DMS153 treated with DMSO at 0.1 percent for 48 hours (cell line): ENCODE measurements around the gene PHLDB2.

Experiments
- DNase-seq: peaks from one replicate; lab custom pipeline; 2025; ENCODE audit not compliant: unreplicated experiment; lab: John Stamatoyannopoulos, UW

The PHLDB2 gene

DNA sequence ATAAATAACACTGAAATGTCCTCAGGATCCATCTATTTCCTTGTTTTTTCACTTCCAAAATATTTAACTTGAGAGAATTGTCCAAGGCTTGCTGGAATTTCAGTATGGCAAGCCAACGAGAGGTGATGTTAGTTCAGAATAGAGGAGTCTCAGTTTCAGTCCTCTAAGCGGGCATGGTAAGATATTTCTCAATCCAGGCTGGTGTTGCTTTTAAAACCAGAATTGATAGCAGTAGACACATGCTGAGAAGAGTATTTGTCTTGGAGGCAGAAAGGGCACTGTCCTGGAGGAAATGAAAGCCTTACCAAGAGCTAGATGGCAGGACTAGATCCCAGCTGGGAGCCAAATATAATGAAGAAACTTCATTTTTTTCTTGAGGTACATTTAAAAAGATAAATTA, 23.1 kb downstream of the PHLDB2 start:
- DNase-seq, result no peak

DNA sequence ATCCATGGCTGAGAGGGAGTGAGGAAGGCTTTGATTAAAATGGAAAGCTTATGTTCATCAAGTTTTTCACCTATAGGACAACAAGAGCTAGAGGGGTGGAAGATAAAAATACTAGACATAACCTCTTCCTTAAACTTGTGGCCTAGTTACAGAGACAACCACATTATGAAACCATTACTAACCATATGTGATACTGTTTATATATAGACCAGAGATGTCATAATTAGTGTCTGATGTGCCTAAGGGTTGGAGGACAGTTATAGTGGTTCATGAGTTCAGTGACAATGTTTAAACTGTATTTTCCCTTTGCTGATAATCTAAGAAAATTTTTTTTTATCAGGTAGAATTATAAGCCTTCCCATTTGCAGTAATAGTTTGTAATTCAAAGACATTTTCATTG, 23.7 kb downstream of the PHLDB2 start:
- DNase-seq, result no peak

DNA sequence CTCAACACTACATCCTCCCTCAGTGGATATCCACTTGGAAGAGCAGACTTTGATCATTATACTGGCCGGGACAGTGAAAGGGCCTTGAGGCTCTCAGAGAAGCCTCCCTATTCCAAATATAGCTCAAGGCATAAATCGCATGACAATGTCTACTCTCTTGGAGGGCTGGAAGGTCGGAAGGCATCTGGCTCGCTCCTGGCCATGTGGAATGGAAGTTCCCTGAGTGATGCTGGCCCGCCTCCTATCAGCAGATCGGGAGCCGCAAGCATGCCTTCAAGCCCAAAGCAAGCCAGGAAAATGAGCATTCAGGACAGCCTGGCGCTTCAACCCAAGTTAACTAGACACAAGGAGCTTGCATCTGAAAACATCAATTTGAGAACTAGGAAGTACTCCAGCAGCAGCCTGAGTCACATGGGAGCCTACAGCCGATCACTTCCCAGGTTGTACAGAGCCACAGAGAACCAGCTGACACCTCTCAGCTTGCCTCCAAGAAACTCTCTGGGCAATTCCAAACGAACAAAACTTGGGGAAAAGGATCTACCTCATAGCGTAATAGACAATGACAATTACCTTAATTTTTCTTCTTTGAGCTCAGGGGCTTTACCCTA, 25.4 kb downstream of the PHLDB2 start:
- DNase-seq, result no peak

DNA sequence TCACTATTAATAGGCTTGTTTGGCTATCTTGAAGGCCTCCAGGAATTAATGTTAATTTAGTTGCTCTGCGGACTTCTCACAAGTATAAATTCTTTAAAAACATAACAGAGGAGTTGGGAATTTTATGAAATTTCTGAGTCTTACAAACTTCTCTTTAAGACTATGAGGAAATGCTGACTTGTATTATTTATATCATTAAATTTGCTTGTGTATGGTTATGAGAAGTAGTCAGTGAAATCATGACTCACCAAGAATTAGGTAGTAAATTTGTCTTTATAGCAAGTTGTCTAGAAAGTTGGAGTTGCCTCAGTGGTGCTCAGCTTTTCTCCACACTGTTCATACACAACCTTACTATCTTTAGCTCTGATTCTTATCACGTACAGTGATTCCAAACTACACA, 26.5 kb downstream of the PHLDB2 start:
- DNase-seq, result no peak

DNA sequence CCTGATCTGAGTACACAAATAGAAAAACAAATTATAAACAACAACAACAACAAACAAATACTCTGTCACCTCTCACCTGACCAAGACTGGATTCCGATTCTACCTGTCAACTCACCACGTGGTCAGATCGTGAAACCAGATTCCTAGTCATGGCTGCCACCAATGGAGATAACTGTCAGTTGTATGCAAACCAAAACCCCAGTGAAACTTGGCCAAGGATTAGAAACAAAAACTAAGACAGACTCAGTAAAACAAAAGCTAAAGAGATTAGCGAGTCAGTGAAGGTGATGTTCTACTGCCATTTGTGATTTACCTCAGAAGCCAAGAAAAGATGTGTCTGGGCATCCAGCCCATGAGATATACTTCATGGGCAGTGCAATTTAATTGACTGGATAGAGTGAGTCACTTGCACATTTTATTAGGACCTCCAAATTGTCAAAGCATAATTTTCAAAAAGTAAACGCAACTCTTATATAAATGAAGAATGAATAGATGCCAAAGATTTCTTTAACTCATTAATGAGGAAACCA, 31.1 kb downstream of the PHLDB2 start:
- no peak for DNase-seq

DNA sequence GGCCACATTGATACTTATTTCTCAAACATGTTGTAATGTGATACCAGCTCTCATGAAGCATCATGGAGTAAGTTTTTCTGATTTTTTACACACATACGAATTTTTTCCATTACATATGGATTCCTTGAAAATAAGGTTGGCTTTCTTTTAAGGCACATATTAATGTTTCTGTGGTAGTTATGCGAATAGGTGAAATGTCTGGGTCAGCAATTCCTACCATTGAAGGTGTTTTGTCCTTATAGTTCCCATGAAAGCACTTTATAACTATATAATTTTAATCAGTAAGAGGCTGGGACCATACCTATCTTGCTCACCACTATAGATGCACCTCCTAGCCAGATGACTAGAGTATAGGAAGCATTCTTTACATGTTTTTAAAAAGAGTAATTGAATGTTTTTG, 33.0 kb downstream of the PHLDB2 start:
- no peak for DNase-seq

DNA sequence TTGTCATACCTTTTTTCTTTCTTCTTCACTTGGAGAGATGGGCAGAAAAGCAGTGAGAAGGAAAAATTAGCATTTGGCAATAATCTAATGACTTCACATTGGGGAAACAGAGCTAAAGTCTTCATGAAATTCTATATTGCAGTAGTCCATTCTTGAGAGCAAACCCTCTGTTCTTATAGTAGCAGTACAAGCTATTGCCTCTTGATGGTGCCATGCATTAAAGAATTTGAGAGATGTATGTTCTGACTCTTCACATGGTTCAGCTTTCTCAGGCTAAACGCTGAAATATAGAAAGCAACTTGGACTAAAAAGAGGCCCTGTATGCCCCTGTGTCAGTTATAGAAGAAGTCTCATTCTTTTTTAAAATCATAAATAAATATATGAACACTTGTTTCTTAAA, 36.0 kb downstream of the PHLDB2 start:
- DNase-seq, result peak; percentile 28

DNA sequence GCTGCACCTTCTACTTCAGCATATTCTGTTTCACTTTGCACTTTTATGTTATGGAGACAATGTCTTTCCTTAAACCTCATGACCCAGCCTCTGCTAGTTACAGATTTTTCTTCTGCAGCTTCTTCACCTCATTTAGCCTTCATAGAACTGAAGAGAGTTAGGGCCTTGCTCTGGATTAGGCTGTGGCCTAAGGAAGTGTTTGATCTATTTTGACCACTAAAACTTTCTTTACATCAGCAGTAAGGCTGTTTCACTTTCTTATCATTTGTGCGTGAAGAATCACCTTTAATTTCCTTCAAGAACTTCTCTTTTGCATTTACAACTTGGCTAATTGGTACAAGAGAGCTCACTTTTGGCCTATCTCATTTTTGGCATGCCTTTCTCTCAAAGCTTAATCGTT, 40.9 kb downstream of the PHLDB2 start:
- no peak for DNase-seq

DNA sequence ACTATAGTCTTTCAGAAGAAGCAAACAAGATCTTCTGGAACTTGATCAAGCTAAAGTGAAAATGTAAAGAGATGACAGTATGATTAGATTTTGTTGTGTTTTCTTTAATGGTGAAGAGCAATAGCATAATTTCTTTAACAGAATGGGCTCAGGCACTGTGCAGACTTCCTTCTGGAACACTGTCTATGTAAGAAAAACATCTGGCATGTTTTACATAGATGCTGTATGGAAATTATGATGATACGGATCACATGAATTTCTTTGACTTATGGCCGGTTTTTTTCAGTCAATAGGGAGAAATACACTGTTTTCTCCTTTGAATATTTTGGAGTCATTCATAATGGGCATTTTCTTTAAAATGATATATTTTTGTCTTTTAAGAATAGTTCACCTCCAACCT, 42.6 kb downstream of the PHLDB2 start:
- no peak for DNase-seq

DNA sequence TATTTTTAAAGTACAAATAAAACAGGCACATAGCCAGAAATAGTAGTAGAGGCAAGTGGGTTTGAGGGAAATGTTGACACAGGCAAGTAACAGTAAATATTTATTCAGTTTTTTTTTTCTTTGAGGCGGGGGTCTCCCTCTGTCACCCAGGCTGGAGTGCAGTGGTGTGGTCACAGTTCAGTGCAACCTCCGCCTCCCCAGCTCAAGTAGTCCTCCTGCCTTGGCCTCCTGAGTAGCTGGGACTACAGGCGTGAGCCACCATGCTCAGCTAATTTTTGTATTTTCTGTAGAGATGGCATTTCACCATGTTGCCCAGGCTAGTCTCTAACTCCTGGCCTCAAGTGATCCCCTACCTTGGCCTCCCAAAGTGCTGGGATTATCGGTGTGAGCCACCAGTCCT, 43.5 kb downstream of the PHLDB2 start:
- no peak for DNase-seq

DNA sequence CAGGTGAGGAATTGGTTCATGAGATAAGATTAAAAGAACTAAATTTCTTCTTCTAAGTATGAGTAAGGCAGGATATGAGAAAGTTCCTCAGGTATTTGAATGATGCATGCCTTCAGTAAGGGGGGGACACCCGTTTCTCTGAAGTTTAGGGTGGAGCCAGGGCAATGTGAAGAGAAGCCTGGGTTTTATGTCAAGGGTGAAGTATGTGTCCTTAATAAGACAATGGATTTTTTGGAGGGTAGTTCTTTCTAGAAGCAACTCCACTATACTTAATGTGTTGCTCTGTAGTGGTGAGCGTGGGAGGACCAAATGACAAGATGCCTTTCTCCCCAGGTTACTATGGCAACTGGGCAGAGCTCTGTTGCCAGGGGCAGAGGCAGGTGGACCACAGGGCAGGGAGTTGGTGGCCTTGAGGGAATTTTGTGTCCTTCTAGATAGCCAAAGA, 44.0 kb downstream of the PHLDB2 start:
- DNase-seq, result no peak

DNA sequence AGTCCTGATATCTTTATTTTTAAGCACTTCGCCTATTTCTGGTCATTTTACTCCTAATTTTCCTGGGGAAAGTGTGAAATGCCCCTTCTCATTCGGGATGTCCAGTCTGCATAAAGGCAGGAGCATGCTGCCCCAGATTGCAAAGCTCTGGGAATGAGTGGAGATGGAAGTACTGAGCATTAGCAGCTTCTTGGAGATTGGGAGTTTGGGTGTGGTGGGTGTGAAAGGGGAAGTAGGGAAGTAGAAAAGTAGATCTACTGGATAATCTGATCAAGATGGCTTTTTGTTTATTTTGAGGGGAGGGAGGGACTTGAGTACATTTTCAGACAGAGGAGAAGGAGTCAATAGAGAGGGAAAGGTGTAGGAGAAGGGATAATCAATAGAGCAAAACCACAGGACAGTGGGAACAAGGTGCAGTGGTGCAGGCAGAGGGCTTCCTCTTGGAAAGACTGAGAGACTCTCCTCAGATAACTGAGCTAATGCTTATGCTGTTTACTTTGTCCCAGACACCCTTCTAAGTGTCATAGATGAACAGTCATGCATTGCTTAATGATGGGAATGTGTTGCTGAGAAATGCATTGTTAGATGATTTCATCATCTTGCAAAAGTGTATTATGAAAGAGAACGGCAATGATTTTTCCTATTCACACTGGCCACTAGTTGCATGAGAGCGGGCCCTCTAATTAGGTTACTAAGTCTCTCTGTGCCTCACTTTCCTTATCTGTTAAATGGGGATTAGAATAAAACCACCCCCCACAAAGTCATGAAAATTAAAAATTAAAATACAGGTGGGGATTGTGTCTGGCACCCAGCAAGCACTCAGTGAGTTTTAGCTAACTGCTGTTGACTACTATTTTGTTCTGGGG, 45.5 kb downstream of the PHLDB2 start:
- no peak for DNase-seq

DNA sequence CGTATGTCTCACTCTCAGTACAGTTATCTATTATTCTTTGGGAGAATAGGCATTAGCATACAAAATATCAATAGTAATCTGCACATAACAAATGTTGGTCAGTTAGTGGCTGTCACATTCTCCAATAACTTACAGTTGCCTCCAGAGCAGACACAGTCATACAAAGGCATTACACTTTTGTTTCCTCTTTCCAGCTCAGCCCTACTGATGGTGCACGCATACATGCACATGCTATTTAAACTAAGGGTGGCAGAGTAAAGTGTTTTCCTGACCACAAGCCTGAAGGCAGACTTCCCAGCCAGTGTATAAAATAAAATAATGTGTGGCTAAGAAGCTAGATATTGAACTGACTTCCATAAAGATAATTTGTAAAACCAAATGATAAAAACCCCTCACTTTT, 47.6 kb downstream of the PHLDB2 start:
- DNase-seq, result no peak

DNA sequence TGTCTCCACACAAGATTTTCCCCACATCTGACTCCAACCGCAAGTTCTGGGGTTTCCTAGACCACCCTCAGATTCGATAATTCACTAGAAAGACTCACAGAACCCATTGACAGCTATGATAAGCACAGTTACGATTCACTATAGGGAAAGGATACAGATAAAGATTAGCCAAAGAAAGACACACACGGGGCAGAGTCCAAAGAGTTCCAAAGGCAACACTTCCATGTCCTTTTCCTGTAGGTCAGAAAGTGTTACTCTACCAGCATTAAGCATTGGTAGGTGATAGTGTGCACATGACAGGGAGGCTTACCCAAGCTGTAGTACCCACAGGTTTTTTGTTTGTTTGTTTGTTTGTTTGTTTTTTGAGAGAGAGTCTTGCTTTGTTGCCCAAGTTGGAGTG, 48.1 kb downstream of the PHLDB2 start:
- DNase-seq, result no peak

DNA sequence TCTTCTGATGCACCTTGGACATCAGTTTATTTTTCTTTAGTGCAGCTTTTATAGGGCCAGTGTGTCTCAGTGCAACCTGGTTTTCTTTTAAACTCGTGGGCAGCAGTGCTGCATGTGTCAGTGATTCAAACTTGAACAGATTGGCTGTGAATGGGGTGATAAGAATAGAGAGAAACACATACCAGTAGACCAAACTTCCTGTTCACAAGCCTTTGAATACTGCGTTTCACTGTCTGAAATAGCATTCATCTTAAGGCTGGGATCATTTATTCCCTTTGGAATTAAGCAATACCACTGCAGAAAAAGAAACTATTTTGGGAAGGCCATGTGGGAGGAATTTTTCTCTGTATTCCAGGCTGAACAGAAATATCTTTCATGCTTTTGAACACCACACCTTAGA, 51.7 kb downstream of the PHLDB2 start:
- DNase-seq, result no peak

DNA sequence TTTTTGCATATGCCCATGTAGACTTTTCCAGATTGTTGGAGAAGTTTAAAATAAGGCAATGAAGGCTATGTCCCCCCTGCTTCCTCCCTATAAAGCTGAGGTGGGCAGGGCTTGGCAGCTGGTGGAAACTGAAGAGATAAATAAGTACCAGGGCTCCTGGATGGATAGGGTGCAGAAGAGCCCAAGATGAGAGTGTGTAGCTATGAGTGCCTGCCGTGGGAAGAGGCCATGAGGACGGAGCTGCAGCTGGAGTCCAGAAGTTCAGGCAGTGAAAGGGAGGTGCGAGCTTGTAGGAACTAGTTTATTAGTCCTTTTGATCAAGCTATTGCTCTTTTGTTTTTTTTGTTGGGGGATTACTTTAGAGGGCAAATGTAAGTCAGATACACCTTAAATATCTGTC, 52.4 kb downstream of the PHLDB2 start:
- no peak for DNase-seq

DNA sequence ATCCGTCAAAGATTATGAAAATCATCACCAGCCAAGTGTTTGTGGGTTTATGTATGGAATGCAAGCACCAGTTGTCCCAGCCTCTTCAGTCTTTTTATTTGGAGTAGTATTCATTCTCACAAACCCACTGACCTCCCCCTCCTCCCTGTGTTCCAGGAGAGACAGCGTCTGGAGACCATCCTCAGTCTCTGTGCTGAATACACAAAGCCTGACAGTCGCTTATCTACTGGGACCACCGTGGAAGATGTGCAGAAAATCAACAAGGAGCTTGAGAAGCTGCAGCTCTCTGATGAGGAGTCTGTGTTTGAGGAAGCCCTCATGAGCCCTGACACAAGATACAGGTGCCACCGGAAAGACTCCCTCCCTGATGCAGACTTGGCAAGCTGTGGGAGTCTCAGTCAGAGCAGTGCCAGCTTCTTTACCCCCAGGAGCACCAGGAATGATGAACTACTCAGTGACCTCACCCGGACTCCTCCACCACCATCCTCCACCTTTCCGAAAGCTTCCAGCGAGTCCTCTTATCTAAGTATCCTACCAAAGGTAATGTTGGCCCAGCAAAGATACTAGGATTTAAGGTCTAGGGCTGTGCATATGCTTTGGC, 54.2 kb downstream of the PHLDB2 start:
- DNase-seq, result no peak

DNA sequence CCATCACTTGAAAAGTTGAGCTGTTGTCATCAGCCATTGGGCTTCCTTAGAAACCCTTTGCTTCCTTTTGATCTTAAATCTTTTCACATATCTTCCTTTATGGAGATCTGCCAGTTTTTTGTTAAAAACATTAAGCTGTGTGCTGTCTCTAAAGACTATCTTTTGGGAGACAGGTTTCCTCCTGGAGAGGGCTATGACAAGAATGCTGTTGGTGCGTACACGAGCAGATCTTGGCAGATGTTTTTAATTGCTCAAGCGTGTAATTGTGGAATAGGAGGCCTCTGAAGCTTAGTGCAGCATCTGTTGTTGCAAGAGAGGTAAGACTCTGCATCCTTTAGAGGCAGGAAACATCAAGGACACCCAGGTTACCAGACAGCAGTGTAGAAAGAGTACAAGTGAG, 56.8 kb downstream of the PHLDB2 start:
- no peak for DNase-seq

DNA sequence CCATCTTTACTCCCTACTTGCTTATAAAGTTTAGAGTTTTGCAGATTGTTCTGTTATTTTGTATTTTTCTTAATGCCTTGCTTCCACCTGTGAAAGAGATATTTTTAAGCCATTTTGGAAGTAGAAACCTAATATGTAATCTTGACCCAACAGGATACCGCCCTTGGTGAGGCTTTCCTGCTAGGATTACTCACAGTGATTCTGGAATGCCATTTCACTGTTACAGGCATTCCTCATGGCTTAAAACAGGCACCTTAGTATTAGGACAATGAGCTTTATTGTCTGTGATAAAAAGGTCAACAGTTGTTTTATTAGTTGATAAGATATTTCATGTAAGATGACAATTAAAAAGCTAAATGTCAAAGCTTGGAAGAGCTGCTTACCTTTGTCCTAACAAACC, 58.2 kb downstream of the PHLDB2 start:
- DNase-seq, result no peak

DNA sequence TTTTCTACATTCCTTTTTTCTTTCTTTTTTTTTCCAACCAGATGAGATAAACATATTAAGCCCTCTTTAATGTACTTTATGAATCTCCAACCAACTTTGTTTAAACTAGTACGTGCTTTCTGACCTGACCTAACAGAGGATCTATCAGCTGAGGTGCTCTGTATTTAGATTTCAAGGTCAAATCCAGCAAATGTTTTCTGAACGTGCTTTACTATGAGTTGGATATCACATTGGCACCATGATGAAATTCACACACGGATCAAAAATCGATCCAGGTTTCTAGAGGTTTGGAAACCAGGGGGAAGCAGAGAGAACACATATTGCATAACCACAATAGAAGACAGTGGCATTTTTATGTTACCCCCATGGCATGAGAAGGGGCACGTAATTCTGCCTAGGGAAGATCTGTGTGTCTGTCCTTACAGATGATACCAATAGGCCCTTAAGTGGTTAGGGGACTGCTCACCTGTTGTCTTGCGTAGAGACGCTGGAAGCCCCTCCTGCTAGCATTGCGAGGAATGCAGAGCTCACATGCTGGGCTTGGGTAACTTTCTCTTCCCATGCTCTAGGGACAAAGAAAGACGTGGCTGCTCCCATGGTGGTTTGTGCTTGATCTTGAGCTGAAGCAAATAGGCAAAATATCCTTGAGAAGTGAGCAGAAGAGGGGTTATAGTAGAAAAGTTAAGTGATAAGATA, 60.5 kb downstream of the PHLDB2 start:
- DNase-seq, result no peak

DNA sequence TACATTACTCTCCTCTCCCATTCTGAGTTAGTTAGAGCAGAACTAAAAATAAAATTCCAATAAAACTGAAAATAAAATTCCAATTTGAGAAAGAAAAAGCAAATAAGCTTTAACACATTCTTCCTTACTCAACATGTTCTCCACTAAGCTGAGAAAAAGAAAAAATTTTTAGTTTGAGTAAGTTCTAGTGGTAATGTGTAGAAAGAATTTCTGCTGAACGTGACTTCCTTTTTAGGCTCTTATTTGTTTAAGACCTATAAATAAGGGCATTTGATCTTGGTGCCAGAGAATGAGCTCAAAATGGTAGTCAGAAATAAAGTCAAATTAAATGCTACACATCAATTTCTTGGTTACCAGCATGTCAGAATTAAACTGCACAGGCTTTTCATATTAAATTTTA, 62.1 kb downstream of the PHLDB2 start:
- no peak for DNase-seq
